Measurements from ENCODE around the gene NOLC1. TPM values are rescaled to one million over a fixed set of nuclear protein-coding genes. Genes with fewer than 3 reads are reported as not detected.

Gene NOLC1
- polyA plus RNA-seq, 3 donors, result 10.0 to 32.1 (median 19.3) TPM

- intact Hi-C loops (cut with micrococcal nuclease), result no loop called here
- peaks cover 36 to 41% of the 10 kb centered on the region in 2 donors for H3K4me1 ChIP-seq (ENCODE audit: control insufficient read depth in 1 of 2, insufficient read depth in 2 of 2, low read length in 2 of 2)
- peaks cover 44% of the 10 kb centered on the region for H3K79me2 ChIP-seq (ENCODE audit: insufficient read depth, low read length)
- H3K36me3 Mint-ChIP-seq, result no peaks in the 10 kb centered on the region
- peak in 1 of 3 donors; percentile 1 for DNase-seq
- H3K27ac Mint-ChIP-seq, result peak overlapping the region in 1 of 7 donors; percentile 18
- no peaks in the 10 kb centered on the region for H3K36me3 ChIP-seq (replicated peaks in 1 of 2; ENCODE audit: control insufficient read depth in 1 of 2, insufficient read depth in 2 of 2, low read length in 2 of 2)
- no peaks in the 10 kb centered on the region for H3K27me3 ChIP-seq (ENCODE audit: control insufficient read depth in 2 of 2, insufficient read depth in 2 of 2, low read length in 2 of 2)
- WGBS (ENCODE audit: insufficient coverage), result 83% methylated on average over 1 of the region's 6 CpGs
- peaks cover 38% of the 10 kb centered on the region for H3K4me1 Mint-ChIP-seq
- H3K27ac ChIP-seq (ENCODE audit: low read depth in 1 of 2, low read length in 2 of 2), result no peak overlapping the region
- peak overlapping the region in 1 of 3 experiments; percentile 96 for H3K4me3 ChIP-seq (replicated peaks in 1 of 3; ENCODE audit: low read depth in 2 of 3, low read length in 3 of 3)
- H3K9me3 Mint-ChIP-seq, result no peaks in the 10 kb centered on the region
- H3K9ac ChIP-seq (ENCODE audit: insufficient read depth, low read length, poor library complexity, severe bottlenecking), result peak overlapping the region; percentile 94
- peaks cover 3 to 6% (median 4%) of the 10 kb centered on the region in 3 donors for H3K27me3 Mint-ChIP-seq (ENCODE audit: low read depth in 3 of 3)
- H3K9me3 ChIP-seq (replicated peaks in 1 of 2; ENCODE audit: control insufficient read depth in 1 of 2, insufficient read depth in 1 of 2, low read length in 2 of 2), result no peaks in the 10 kb centered on the region
- H3K4me3 Mint-ChIP-seq, result peak overlapping the region in 1 of 2 donors; percentile 88
- TF ChIP-seq CTCF (IDR thresholded peaks at IDR 0.05), result no peak
- peak overlapping the region; percentile 89 for H3K4me2 ChIP-seq (replicated peaks; ENCODE audit: extremely low read depth, low read length, poor library complexity, severe bottlenecking)
- H2AFZ ChIP-seq (ENCODE audit: insufficient read depth, low read depth, low read length, poor library complexity, severe bottlenecking), result peak overlapping the region; percentile 92
- H4K20me1 ChIP-seq (ENCODE audit: insufficient read depth, low read length), result peaks cover 25% of the 10 kb centered on the region
These were observed 30.3 kb upstream of the NOLC1 start for GRCh38 chr10:102121739-102122372.

- no peaks in the 10 kb centered on the region for H3K36me3 ChIP-seq (replicated peaks in 1 of 2; ENCODE audit: control insufficient read depth in 1 of 2, insufficient read depth in 2 of 2, low read length in 2 of 2)
- H2AFZ ChIP-seq (ENCODE audit: insufficient read depth, low read depth, low read length, poor library complexity, severe bottlenecking), result no peak overlapping the region
- H3K27ac ChIP-seq (ENCODE audit: low read depth in 1 of 2, low read length in 2 of 2), result no peak overlapping the region
- no CpG with 5 or more reads among the region's 1 CpG for WGBS (ENCODE audit: insufficient coverage)
- Mint-ChIP-seq H3K27ac (no peak overlapping the region), H3K27me3 (ENCODE audit: low read depth in 3 of 3) (peaks cover 3 to 6% (median 4%) of the 10 kb centered on the region in 3 donors), H3K4me3 (no peak overlapping the region), H3K9me3 (no peaks in the 10 kb centered on the region), H3K36me3 (no peaks in the 10 kb centered on the region), H3K4me1 (peaks cover 32% of the 10 kb centered on the region)
- H3K4me3 ChIP-seq (replicated peaks in 1 of 3; ENCODE audit: low read depth in 2 of 3, low read length in 3 of 3), result no peak overlapping the region
- H3K4me1 ChIP-seq (ENCODE audit: control insufficient read depth in 1 of 2, insufficient read depth in 2 of 2, low read length in 2 of 2), result peaks cover 30 to 35% of the 10 kb centered on the region in 2 donors
- intact Hi-C loops (cut with micrococcal nuclease), result no loop called here
- no peak for TF ChIP-seq CTCF (IDR thresholded peaks at IDR 0.05)
- DNase-seq, result peak in 1 of 3 donors; percentile 1
- peaks cover 19% of the 10 kb centered on the region for H4K20me1 ChIP-seq (ENCODE audit: insufficient read depth, low read length)
- peaks cover 38% of the 10 kb centered on the region for H3K79me2 ChIP-seq (ENCODE audit: insufficient read depth, low read length)
- H3K9ac ChIP-seq (ENCODE audit: insufficient read depth, low read length, poor library complexity, severe bottlenecking), result no peak overlapping the region
- no peaks in the 10 kb centered on the region for H3K9me3 ChIP-seq (replicated peaks in 1 of 2; ENCODE audit: control insufficient read depth in 1 of 2, insufficient read depth in 1 of 2, low read length in 2 of 2)
- H3K4me2 ChIP-seq (replicated peaks; ENCODE audit: extremely low read depth, low read length, poor library complexity, severe bottlenecking), result no peak overlapping the region
- no peaks in the 10 kb centered on the region for H3K27me3 ChIP-seq (ENCODE audit: control insufficient read depth in 2 of 2, insufficient read depth in 2 of 2, low read length in 2 of 2)
These were observed 29.7 kb upstream of the NOLC1 start for GRCh38 chr10:102122450-102122849.

Measured in CD14-positive monocyte (primary cell).